ENCODE data around the gene LHFPL2. TPM values are rescaled to one million over a fixed set of nuclear protein-coding genes. Genes with fewer than 3 reads are reported as not detected.

Gene LHFPL2
- polyA plus RNA-seq, 1 donor from 2014 or later = 9.1 TPM

DNA sequence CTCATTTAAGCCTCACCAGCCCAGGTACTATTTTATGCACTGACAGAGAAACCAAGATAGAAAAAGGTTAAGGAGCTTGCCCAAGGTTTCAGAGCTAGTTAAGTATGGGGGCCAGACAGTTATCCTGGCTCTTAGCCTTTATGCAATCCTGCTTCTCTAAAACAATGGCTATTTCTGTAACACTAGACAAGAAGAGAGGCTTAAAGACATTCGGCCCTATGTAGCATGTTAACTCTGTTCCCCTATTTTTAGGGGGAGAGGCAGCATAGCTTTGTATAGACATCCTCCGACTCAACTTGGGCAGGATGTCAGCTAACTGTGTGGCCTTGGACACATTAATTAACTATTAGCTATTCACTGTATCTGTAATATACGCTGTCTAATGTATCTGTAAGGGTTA lies 54.6 kb downstream of the LHFPL2 start:
- no peak overlapping the region for H3K4me3 Mint-ChIP-seq
- H3K36me3 Mint-ChIP-seq = no peaks in the 10 kb centered on the region
- H3K27me3 Mint-ChIP-seq = no peaks in the 10 kb centered on the region
- H3K9me3 Mint-ChIP-seq = no peaks in the 10 kb centered on the region
- no peak overlapping the region for H3K27ac Mint-ChIP-seq
- H3K4me1 Mint-ChIP-seq = peaks cover 10 to 18% (median 18%) of the 10 kb centered on the region in 3 donors

DNA sequence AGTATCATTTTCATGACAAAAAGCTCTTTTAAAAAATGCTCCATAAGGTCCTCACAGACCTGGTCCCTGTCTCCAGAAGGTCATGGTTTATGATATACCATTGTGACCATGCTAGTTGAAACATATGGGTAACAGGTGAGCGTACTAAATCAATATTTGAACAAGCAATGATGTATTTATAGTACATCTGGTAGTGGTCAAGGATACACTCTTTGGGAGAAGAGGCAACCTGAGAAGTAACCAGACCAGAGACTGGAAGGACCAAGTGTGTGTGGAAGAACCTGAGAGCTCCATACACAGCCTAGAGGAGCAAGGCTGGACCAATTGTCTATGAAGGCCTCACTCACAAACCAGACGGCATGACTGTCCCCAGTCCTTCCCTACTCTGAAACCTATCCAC lies 55.1 kb downstream of the LHFPL2 start:
- Mint-ChIP-seq H3K4me3 (peak overlapping the region in 1 of 4 donors; percentile 50), H3K27me3 (no peaks in the 10 kb centered on the region), H3K4me1 (peaks cover 10 to 18% (median 18%) of the 10 kb centered on the region in 3 donors), H3K27ac (no peak overlapping the region), H3K36me3 (no peaks in the 10 kb centered on the region), H3K9me3 (no peaks in the 10 kb centered on the region)

DNA sequence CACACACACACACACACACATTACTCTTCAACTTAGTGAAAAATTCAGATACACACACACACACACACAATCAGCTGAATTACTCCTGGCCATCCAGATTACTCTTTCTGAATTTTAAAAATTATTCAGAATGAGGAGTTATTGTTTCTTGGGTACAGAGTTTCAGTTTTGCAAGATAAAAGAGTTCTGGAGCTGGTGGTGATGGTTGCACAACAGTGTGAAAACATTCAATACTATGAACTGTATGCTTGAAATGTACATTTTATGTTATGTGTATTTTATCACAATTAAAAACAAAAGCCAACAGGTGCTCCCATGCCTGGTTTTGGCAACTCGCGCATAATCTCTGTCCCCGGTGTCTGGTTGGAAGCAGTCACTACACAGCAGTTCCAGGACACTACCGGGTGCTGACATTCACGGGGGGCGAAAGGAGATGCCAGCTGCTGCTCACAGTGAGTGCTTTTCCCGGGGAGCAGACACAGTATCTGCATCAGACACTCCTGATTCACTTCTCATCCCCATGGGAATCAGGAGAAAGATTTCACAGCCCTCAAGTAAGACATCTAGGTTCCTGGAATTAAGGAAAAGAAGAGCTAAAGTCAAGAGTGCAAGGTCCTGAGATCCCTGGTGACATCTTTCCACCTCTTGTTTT lies 55.7 kb downstream of the LHFPL2 start:
- Mint-ChIP-seq H3K9me3 (no peaks in the 10 kb centered on the region), H3K4me3 (peak overlapping the region in 2 of 4 donors; percentile 19 to 50)

DNA sequence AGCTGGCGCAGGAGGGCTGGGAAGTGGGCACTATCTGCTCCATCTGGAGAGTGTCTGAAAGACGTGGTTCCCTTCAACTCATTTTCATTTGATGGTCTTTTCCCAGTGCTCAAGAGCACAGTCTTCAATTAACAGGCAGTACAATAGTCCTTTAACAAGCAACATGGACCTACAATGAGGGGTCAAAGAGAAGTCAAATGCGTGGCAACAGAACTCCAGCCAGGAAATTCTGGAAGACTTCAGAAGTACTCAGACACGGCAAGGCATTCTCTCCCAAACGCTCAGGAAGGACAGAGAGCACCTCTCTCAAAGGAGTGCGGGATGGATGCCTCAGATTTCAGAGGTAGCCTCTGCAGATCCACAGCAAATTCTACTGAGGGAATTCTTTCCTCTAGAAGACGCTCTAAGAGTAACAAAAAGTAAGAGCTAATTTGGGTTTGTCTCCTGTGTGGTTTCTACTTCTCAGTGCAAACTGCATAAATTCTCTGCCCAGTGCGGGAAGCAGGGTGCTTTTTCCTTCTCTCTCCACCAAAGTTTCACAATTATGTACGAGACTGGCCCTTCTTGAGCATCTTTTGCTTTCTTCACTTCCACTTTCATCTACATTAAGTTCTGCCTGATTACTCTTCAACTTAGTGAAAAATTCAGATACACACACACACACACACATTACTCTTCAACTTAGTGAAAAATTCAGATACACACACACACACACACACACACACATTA lies 56.4 kb downstream of the LHFPL2 start:
- peak overlapping the region in 2 of 4 donors; percentile 19 to 71 for H3K4me3 Mint-ChIP-seq

More for the DNA sequence above, 55.7 kb downstream of the LHFPL2 start:
- H3K27me3 Mint-ChIP-seq = no peaks in the 10 kb centered on the region
- H3K27ac Mint-ChIP-seq = peak overlapping the region in 1 of 3 donors; percentile 20
- no peaks in the 10 kb centered on the region for H3K36me3 Mint-ChIP-seq
- peaks cover 10 to 18% (median 18%) of the 10 kb centered on the region in 3 donors for H3K4me1 Mint-ChIP-seq

DNA sequence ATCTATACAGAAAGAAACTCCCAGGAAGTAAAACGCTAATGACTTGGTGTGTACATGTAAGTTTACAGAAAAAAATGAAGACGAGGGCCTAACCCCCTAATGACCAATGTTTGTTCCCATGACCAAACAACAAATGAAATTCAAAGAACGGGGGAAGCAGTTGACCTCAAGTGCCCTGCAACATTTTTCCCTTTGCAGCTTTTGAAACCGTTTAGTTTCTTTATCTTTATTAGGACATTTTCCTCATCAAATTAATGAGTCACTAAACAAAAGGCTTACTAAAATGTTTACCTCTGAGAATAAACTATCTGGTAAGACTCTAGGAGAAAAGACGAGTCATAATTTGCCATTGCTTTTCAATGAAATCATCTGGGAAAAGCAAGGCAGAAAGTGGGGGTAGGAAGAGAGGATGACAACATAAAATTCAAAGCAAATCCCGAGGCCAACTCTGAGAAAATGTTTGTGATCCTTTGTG lies 57.4 kb downstream of the LHFPL2 start:
- no peaks in the 10 kb centered on the region for H3K36me3 Mint-ChIP-seq
- H3K4me1 Mint-ChIP-seq = peaks cover 10 to 18% (median 18%) of the 10 kb centered on the region in 3 donors
- no peak overlapping the region for H3K4me3 Mint-ChIP-seq
- H3K27me3 Mint-ChIP-seq = peaks cover under 1% of the 10 kb centered on the region
- H3K9me3 Mint-ChIP-seq = no peaks in the 10 kb centered on the region
- no peak overlapping the region for H3K27ac Mint-ChIP-seq

More for the DNA sequence above, 56.4 kb downstream of the LHFPL2 start:
- H3K27ac Mint-ChIP-seq = no peak overlapping the region
- peaks cover 10 to 18% (median 18%) of the 10 kb centered on the region in 3 donors for H3K4me1 Mint-ChIP-seq
- H3K27me3 Mint-ChIP-seq = no peaks in the 10 kb centered on the region
- no peaks in the 10 kb centered on the region for H3K9me3 Mint-ChIP-seq
- no peaks in the 10 kb centered on the region for H3K36me3 Mint-ChIP-seq

DNA sequence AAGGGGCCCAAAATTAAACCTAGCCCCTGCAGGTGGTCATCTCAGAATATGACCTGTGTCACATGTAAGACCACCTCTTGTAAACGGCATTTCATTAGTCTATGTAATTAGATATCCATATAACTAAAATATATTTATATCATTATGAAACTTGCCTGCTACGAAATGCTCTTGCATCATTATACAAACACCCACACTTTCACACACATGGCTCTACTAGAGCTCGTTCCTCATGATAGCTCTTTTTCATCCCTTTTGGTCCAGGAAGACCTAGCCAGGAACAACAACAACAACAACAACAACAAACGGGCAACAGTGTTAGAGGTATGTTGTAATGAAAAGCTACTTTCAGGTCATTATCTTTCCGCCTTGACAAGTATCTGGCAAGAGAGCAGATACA lies 58.6 kb downstream of the LHFPL2 start:
- H3K27ac Mint-ChIP-seq = no peak overlapping the region
- H3K27me3 Mint-ChIP-seq = peaks cover 2% of the 10 kb centered on the region
- H3K36me3 Mint-ChIP-seq = no peaks in the 10 kb centered on the region
- H3K4me3 Mint-ChIP-seq = no peak overlapping the region
- H3K9me3 Mint-ChIP-seq = no peaks in the 10 kb centered on the region
- H3K4me1 Mint-ChIP-seq = peaks cover 8 to 18% (median 18%) of the 10 kb centered on the region in 3 donors

DNA sequence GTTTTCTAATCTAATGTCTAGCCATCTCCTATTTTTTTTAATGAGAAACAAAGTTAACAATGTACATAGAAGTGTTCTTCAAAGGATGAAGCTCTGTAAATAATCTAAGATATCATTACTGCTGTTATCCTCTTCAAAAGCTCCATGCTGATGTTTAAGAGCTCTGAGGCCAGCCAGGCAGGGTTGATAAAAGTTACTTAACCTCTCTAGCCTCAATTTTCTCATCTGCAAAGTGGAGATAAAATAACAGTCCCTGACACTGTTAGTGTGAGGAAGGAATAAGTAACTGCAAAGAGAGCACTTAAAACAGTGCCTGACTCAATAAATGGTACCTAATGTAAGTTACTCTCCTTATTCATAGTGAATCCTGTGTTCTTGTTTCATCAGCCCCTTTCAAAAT lies 60.1 kb downstream of the LHFPL2 start:
- no peaks in the 10 kb centered on the region for H3K9me3 Mint-ChIP-seq

DNA sequence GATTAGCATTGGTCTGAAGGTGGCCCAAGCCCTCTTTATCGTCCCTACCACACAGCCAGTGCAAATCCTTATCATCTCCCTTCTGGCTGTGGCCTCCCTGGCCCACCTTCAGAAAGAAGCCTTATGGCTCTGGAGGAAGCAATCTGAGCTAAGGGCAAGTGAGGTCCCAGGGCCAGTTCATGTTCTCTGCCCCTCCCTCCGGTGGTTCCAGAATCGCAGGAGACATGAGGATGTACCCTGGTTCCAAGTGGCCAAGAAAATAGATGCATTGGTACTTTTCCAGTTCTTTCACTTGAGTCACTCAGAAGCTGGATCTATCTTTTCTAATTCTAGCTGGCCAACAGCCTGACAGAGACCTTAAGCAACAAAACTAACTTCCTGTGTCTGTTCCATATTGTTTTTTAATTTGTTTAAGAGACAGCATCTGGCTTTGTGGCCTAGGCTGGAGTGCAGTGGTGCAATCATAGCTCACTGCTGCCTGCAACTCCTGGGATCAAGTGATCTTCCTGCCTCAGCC lies 60.7 kb downstream of the LHFPL2 start:
- no peak overlapping the region for H3K27ac Mint-ChIP-seq
- H3K36me3 Mint-ChIP-seq = no peaks in the 10 kb centered on the region
- peaks cover 2% of the 10 kb centered on the region for H3K27me3 Mint-ChIP-seq
- H3K9me3 Mint-ChIP-seq = no peaks in the 10 kb centered on the region
- no peak overlapping the region for H3K4me3 Mint-ChIP-seq
- peaks cover 7 to 12% (median 11%) of the 10 kb centered on the region in 3 donors for H3K4me1 Mint-ChIP-seq

More for the DNA sequence above, 60.1 kb downstream of the LHFPL2 start:
- Mint-ChIP-seq H3K27me3 (peaks cover 2% of the 10 kb centered on the region), H3K27ac (no peak overlapping the region), H3K4me1 (peaks cover 7 to 16% (median 13%) of the 10 kb centered on the region in 3 donors), H3K4me3 (no peak overlapping the region), H3K36me3 (no peaks in the 10 kb centered on the region)

DNA sequence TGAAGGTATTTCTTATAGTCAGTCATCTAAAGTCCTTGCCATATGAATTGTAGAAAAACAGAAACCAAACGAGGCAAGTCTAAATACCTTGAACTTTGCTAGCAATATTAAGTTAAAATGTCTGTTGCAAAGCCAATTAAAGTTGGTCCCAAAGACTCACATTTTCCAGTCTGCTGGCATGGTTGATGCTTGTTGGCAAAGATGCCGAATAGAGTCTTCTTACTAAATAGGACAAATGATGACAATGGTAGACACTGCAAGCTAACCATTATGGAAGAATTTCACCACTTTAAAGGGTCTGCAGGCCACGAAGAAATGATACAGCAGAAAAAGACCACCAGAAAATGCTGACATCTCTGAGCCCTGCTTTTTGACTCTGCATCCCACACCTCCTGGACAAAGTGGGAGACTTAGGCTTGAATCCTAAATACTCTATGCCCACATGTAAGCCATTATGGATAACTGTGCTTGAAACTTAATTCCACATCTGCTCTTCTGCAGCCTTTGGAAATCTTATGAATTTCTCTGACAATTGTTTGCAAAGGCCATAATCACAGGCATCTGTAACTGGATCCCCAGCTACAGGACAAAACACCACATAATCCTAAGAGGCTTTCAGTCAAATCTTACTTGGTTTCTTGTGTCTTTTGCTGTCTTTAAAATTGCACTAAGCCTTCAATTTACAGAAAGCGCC lies 61.3 kb downstream of the LHFPL2 start:
- Mint-ChIP-seq H3K27me3 (peaks cover 2% of the 10 kb centered on the region), H3K9me3 (no peaks in the 10 kb centered on the region), H3K4me3 (no peak overlapping the region), H3K36me3 (no peaks in the 10 kb centered on the region), H3K27ac (no peak overlapping the region), H3K4me1 (peaks cover 3 to 8% (median 7%) of the 10 kb centered on the region in 3 donors)

DNA sequence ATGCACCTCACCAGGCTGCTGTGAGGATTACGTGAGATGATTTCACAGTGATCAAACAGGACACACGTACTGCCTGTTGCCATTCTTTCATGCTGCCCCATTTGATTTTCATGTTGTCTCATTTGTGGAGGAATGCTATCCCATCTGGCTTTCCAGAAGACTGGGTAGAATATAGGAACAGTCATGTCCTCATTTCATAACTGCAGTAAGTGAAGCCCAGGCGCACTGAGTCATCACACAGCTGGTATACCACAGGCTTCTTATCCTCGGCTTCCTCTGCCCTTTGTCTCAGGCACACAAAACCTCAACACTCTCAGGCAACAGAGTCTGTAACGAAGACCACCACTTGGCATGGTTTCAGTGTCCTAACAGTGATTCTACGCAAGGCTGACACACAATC lies 62.3 kb downstream of the LHFPL2 start:
- no peak overlapping the region for H3K27ac Mint-ChIP-seq
- peaks cover 1% of the 10 kb centered on the region for H3K36me3 Mint-ChIP-seq
- H3K9me3 Mint-ChIP-seq = peaks cover 0 to 2% (median 0%) of the 10 kb centered on the region in 3 donors
- no peaks in the 10 kb centered on the region for H3K4me1 Mint-ChIP-seq
- H3K27me3 Mint-ChIP-seq = peaks cover 2% of the 10 kb centered on the region
- H3K4me3 Mint-ChIP-seq = no peak overlapping the region

DNA sequence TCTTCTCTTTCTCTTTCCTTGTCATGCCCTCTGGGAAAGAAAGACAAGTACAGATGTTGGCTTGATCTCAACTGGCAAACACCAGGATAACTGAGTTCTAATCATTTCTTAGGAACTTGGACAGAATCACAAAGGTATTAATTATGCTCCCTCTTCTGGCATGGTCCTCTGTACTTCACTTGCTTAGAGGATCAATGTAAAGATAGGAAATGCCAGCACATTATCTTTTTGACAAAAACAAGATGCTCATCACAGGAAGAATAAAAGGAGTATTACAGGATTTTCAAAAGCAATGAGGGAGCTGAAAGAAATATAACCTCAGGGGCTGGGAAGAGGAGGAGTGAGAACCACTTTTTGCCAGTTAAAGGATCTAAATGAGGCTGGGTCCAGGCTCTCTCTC lies 70.6 kb downstream of the LHFPL2 start:
- H3K9me3 Mint-ChIP-seq = peaks cover 0 to 2% (median 0%) of the 10 kb centered on the region in 3 donors
- peaks cover 1% of the 10 kb centered on the region for H3K36me3 Mint-ChIP-seq
- no peak overlapping the region for H3K4me3 Mint-ChIP-seq
- H3K27me3 Mint-ChIP-seq = no peaks in the 10 kb centered on the region
- H3K4me1 Mint-ChIP-seq = peaks cover 17 to 27% (median 26%) of the 10 kb centered on the region in 3 donors
- peak overlapping the region in 2 of 3 donors; percentile 14 to 55 for H3K27ac Mint-ChIP-seq

DNA sequence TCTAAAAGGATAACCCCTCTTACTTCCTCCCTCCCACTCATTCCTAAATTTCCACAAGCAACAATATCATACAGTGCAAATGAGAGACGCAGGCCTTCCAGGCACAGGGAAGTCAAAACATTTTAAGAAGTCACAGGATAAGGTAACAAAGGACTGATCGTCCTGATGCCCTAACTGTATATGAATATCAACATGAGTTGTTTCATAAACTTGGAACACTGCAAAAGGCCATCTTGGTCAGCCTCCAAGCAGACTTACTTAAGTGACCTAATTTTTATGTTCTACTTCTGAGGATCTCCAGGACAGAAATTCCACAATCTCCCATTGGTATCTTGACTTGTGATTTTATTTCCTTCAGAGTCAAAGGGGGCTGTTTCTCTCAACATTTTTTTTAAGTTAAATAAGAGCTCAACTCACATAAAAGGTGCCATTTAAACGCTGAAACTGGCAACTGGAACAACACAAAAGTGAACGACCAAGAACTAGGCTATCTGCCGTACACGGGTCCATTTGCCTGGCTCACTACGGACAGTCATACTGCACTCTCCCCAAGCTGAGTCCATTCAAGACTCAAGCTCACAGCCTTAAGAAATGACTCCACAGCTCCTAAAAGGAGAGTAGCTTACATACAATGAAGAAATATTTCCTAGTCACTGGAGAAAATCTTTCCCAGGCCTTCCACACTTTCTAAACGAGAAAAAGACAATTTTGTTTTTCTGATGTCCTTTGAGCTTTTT lies 71.3 kb downstream of the LHFPL2 start:
- H3K36me3 Mint-ChIP-seq = peaks cover 1% of the 10 kb centered on the region
- H3K4me3 Mint-ChIP-seq = no peak overlapping the region
- peaks cover 19 to 30% (median 29%) of the 10 kb centered on the region in 3 donors for H3K4me1 Mint-ChIP-seq
- peaks cover 0 to 2% (median 0%) of the 10 kb centered on the region in 3 donors for H3K9me3 Mint-ChIP-seq
- H3K27ac Mint-ChIP-seq = peak overlapping the region in 1 of 3 donors; percentile 61
- no peaks in the 10 kb centered on the region for H3K27me3 Mint-ChIP-seq

DNA sequence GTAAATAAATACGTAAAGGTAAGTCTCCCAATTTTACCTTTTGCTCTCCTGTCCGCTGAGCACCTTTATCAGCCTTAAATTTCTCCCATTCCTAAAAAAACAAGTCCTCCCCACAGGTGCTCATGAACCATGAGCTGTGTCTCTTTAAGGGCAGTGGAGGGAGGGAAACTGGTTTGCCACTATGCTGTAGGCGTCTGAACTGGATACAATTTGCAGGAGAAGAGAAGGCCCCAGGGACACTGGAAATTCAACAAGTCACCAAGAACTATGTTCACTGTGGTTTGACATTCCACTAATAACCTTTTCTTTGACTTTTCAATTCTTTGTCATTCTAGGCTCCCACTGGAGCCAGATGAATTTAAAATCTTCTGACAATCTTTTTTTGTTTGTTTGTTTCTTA lies 72.2 kb downstream of the LHFPL2 start:
- peaks cover 2% of the 10 kb centered on the region for H3K36me3 Mint-ChIP-seq
- H3K27me3 Mint-ChIP-seq = no peaks in the 10 kb centered on the region
- H3K4me3 Mint-ChIP-seq = no peak overlapping the region
- peak overlapping the region in 2 of 3 donors; percentile 19 to 83 for H3K27ac Mint-ChIP-seq
- peaks cover 23 to 36% (median 29%) of the 10 kb centered on the region in 3 donors for H3K4me1 Mint-ChIP-seq
- no peaks in the 10 kb centered on the region for H3K9me3 Mint-ChIP-seq

DNA sequence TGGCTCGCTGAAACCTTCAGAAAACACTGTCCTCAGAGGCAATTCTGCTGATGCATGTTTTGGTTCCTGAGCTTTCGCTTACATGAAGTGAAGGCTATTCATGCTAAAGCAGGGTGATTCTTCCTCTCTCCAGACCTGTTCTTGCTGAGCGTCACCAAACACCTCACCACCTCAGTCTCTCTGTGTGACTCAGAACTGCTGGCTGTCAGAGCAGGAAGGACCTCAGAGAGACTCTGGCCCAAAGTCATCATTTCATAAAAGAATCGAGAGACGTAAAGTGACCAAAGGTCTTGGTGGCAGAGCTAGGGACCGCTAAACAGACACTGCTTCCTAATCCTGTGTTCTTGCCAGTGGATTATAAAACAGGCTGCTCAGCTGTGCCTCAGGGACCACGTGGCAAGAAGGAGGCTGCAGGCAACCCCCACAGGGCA lies 73.8 kb downstream of the LHFPL2 start:
- Mint-ChIP-seq H3K27me3 (no peaks in the 10 kb centered on the region), H3K4me3 (peak overlapping the region in 2 of 4 donors; percentile 4 to 75), H3K9me3 (no peaks in the 10 kb centered on the region), H3K4me1 (peaks cover 23 to 36% (median 29%) of the 10 kb centered on the region in 3 donors), H3K36me3 (peaks cover 2% of the 10 kb centered on the region), H3K27ac (peak overlapping the region; percentile 20 to 94 (median 27))
